Measurements from ENCODE around the gene KDM7A. TPM values are rescaled to one million over a fixed set of nuclear protein-coding genes. Genes with fewer than 3 reads are reported as not detected.
"Not testable (repeated sequence)": the region's sequence is repeated elsewhere in the genome, so short reads cannot be mapped to it uniquely, and the experiment has no call there.

KDM7A gene
- polyA plus RNA-seq, 2 of the 4 experiments (the other 2 are of a cell fraction), result 1.4 to 4.1 TPM

DNA sequence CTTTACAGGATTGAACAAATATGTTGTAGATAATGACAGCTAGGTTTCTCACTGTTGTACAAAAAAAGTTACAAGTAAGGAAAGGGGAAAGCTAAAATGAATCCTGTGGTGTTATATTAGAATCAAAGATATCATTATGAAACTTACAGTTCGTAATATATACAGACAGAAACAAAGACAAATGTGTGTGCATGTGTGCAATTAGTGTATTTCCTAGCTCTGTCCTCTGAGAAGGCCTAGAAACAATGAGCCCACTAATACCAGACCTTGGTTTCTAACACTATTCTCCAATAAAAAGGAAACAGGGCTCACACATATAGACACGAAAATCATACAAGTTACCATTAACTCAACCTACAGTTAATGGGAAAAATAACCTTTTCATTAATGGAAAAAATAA is 8.0 kb downstream of the KDM7A start:
- FAIRE-seq (no peak), ATAC-seq (no peak), DNase-seq (ENCODE audit: low read depth in 1 of 2, low spot score in 1 of 2) (no peak)
- 53% methylated on average over 2 of the region's 2 CpGs for WGBS (ENCODE audit: missing lambda C conversion rate)
- H3K27ac ChIP-seq, result no peak overlapping the region
- H3K4me1 ChIP-seq, result peaks cover 37% of the 10 kb centered on the region
- ChIA-PET POLR2A (interaction anchor here (1.8 kb wide), 1 partner anchor 8 kb away, joined by 5 read pairs; the partner anchor contains the start of gene KDM7A), CTCF (interaction anchor here (0.6 to 3.5 kb wide), 3 partner anchors 74 to 158 kb away, joined by 3 to 13 read pairs (median 6); no protein-coding TSS in a partner anchor)
- H3K4me2 ChIP-seq, result no peak overlapping the region
- TF ChIP-seq ZFP36 (IDR thresholded peaks at IDR 0.05; ENCODE audit: borderline replicate concordance, partially characterized antibody) (no peak), HEYL (CRISPR knock-in tag; IDR thresholded peaks at IDR 0.05) (no peak), NR3C1 (IDR thresholded peaks at IDR 0.05) (no peak), HDAC2 (IDR thresholded peaks at IDR 0.05) (no peak), CBX8 (IDR thresholded peaks at IDR 0.05) (no peak), CBX2 (IDR thresholded peaks at IDR 0.05; ENCODE audit: borderline replicate concordance, low read depth) (no peak), CHD2 (IDR thresholded peaks at IDR 0.05; ENCODE audit: low read length, partially characterized antibody) (no peak)
- TF ChIP-seq, protein P1, sequence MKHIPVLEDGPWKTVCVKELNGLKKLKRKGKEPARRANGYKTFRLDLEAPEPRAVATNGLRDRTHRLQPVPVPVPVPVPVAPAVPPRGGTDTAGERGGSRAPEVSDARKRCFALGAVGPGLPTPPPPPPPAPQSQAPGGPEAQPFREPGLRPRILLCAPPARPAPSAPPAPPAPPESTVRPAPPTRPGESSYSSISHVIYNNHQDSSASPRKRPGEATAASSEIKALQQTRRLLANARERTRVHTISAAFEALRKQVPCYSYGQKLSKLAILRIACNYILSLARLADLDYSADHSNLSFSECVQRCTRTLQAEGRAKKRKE (CRISPR knock-in tag; IDR thresholded peaks at IDR 0.05; ENCODE audit: low read depth), result no peak
- H3K4me3 ChIP-seq, result no peak overlapping the region
- no peaks in the 10 kb centered on the region for H3K9me3 ChIP-seq

DNA sequence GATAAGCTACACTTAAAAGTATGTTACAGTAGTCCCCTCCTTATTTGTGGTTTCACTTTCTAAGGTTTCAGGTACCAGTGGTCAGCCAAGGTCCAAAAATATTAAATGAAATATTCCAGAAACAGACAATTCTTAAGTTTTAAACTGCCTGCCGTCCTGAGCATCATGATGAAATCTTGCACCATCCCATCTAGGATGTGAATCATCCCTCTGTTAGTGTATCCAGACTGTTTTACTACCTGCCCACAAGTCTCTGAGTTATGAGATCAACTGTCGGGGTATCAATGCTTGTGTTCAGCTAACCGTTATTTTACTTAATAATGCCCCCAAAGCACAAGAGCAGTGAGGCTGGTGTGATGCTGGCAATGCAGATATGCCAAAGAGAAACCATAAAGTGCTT is 11.4 kb downstream of the KDM7A start:
- peak; percentile 67 for FAIRE-seq
- H3K4me3 ChIP-seq, result peak overlapping the region; percentile 14; the same call in 1 of the 3 replicates

DNA sequence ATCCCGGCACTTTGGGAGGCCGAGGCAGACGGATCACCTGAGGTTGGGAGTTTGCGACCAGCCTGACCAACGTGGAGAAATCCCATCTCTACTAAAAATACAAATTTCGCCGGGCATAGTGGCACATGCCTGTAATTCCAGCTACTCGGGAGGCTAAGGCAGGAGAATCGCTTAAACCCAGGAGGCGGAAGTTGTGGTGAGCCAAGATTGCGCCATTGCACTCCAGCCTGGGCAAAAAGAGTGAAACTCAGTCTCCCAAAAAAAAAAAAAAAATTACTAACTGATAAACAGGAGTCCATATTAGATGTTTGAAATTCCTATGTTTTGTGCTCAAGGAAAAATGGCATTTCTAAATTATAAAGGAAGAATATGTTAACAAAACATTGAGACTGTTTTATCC is 14.7 kb downstream of the KDM7A start:
- H3K27ac ChIP-seq; ATAC-seq; H3K9me3 ChIP-seq; DNase-seq (ENCODE audit: low read depth in 1 of 2, low spot score in 1 of 2); POLR2A ChIA-PET; H3K4me2 ChIP-seq; FAIRE-seq; H3K4me3 ChIP-seq: not testable (repeated sequence)
- peaks cover 30% of the 10 kb centered on the region for H3K4me1 ChIP-seq
- 93% methylated on average over 11 of the region's 11 CpGs for WGBS (ENCODE audit: missing lambda C conversion rate)
- CTCF ChIA-PET, result interaction anchor here (0.7 kb wide), 1 partner anchor 77 kb away, joined by 3 read pairs; no protein-coding TSS in a partner anchor

More for the DNA sequence above, 11.4 kb downstream of the KDM7A start:
- ChIA-PET POLR2A (interaction anchor here (0.7 to 1.5 kb wide), 3 partner anchors 10 to 83 kb away, joined by 3 to 9 read pairs (median 5); partner anchors contain the start of gene KDM7A), CTCF (interaction anchor here (0.8 to 1.2 kb wide), 3 partner anchors 8 to 161 kb away, joined by 3 to 6 read pairs (median 4); no protein-coding TSS in a partner anchor)
- DNase-seq (ENCODE audit: low read depth in 1 of 2, low spot score in 1 of 2) (peak in 1 of 2 experiments; percentile 50), ATAC-seq (peak; percentile 86 to 94)
- 10% methylated on average over 3 of the region's 3 CpGs for WGBS (ENCODE audit: missing lambda C conversion rate)
- H3K4me1 ChIP-seq, result peaks cover 34% of the 10 kb centered on the region
- H3K27ac ChIP-seq, result peak overlapping the region; percentile 76 to 84
- TF ChIP-seq EP300 (IDR thresholded peaks at IDR 0.05) (0 out of 5 replicates have a peak, but pooled peaks of 1 of the 2 experiments have one; percentile 18), JUN (IDR thresholded peaks at IDR 0.05) (0 out of 5 replicates have a peak, but pooled peaks of 1 of the 2 experiments have one; percentile 32), FOSL2 (IDR thresholded peaks at IDR 0.05) (peak; percentile 58; the same call in 1 of the 2 replicates), FOSL2 (CRISPR knock-in tag; IDR thresholded peaks at IDR 0.05) (no peak; the same call in 1 of the 2 replicates), CEBPB (IDR thresholded peaks at IDR 0.05) (peak; percentile 63 to 72), SMC3 (IDR thresholded peaks at IDR 0.05) (no peak)
- peak overlapping the region; percentile 80 for H3K4me2 ChIP-seq
- H3K9me3 ChIP-seq, result no peaks in the 10 kb centered on the region

DNA sequence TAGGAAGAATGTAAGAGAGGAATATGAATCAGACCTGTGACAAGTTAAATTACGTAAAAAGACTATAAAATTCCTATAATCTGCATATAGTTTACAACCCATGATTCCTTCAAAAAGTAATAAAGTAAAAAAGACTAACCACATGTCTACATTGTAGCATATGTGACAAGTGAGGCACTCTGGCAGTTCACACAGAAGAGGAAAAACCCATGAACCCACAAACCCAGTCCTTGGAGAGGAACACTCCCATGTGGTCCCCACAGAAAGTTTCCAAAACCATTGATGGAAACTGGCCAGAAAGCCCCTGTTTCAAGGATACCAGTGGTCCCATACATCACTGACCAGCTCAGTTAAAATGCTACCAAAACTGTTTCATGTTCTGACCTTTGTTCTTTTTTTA is 15.7 kb downstream of the KDM7A start:
- no peak overlapping the region for H3K4me3 ChIP-seq
- no peaks in the 10 kb centered on the region for H3K9me3 ChIP-seq
- FAIRE-seq (no peak), DNase-seq (ENCODE audit: low read depth in 1 of 2, low spot score in 1 of 2) (no peak), ATAC-seq (no peak)
- ChIA-PET CTCF (interaction anchor here (1.3 kb wide), 1 partner anchor 14 kb away, joined by 3 read pairs; no protein-coding TSS in a partner anchor), POLR2A (no interaction called here)
- TF ChIP-seq SMC3 (IDR thresholded peaks at IDR 0.05) (no peak), EP300 (IDR thresholded peaks at IDR 0.05) (no peak), HDAC2 (IDR thresholded peaks at IDR 0.05) (no peak), KDM5A (IDR thresholded peaks at IDR 0.05) (no peak), PHF8 (IDR thresholded peaks at IDR 0.05; ENCODE audit: borderline replicate concordance, low read depth) (no peak)
- TF ChIP-seq, protein P2, sequence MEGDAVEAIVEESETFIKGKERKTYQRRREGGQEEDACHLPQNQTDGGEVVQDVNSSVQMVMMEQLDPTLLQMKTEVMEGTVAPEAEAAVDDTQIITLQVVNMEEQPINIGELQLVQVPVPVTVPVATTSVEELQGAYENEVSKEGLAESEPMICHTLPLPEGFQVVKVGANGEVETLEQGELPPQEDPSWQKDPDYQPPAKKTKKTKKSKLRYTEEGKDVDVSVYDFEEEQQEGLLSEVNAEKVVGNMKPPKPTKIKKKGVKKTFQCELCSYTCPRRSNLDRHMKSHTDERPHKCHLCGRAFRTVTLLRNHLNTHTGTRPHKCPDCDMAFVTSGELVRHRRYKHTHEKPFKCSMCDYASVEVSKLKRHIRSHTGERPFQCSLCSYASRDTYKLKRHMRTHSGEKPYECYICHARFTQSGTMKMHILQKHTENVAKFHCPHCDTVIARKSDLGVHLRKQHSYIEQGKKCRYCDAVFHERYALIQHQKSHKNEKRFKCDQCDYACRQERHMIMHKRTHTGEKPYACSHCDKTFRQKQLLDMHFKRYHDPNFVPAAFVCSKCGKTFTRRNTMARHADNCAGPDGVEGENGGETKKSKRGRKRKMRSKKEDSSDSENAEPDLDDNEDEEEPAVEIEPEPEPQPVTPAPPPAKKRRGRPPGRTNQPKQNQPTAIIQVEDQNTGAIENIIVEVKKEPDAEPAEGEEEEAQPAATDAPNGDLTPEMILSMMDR (IDR thresholded peaks at IDR 0.05), result no peak
- TF ChIP-seq, protein P3, sequence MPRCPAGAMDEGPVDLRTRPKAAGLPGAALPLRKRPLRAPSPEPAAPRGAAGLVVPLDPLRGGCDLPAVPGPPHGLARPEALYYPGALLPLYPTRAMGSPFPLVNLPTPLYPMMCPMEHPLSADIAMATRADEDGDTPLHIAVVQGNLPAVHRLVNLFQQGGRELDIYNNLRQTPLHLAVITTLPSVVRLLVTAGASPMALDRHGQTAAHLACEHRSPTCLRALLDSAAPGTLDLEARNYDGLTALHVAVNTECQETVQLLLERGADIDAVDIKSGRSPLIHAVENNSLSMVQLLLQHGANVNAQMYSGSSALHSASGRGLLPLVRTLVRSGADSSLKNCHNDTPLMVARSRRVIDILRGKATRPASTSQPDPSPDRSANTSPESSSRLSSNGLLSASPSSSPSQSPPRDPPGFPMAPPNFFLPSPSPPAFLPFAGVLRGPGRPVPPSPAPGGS (IDR thresholded peaks at IDR 0.05), result no peak
- H3K4me1 ChIP-seq, result peaks cover 19% of the 10 kb centered on the region
- no peak overlapping the region for H3K27ac ChIP-seq
- no peak overlapping the region for H3K4me2 ChIP-seq
- WGBS (ENCODE audit: missing lambda C conversion rate), result 86% methylated on average over 1 of the region's 1 CpG

All from A549 (cell line).